H1 (cell line): ENCODE measurements around the gene TSPOAP1. TPM values are rescaled to one million over a fixed set of nuclear protein-coding genes. Genes with fewer than 3 reads are reported as not detected.
"Not testable (repeated sequence)": the region's sequence is repeated elsewhere in the genome, so short reads cannot be mapped to it uniquely, and the experiment has no call there.

Experiments
- CTCF ChIA-PET: fragments of 300-600 bp; sonication (Branson Sonifier 250); formaldehyde crosslinking; loops from one replicate; lab custom pipeline; 2021; ENCODE audit not compliant: partially characterized antibody; lab: Charles Lee
- POLR2A ChIA-PET: fragments of 300-600 bp; sonication (Branson Sonifier 250); formaldehyde crosslinking; loops from one replicate; lab custom pipeline; 2021; ENCODE audit warnings: inconsistent platforms; ENCODE audit not compliant: partially characterized antibody; lab: Charles Lee
- DNase-seq, 2 experiments: peaks; one replicate each; pipeline versions ENCODE4 v3.0.0 to v3.0.0-alpha.2; 2010 to 2022; ENCODE audit warnings: low spot score in 2 of 2, low read depth in 1 of 2, mixed read lengths in 1 of 2
- FAIRE-seq: peaks from 2 replicates; lab custom pipeline; 2011; peaks lifted over from hg19 to GRCh38; lab: Jason Lieb, UNC
- H2AFZ ChIP-seq: 2 replicates; pipeline ENCODE4 v1.8.1; 2012; ENCODE audit warnings: low read length, inconsistent platforms
- H2AK5ac ChIP-seq: 2 replicates; pipeline ENCODE4 v1.6.1; 2013; ENCODE audit warnings: low read depth, low read length
- H2BK120ac ChIP-seq: replicated peaks from 2 replicates; pipeline ENCODE3; 2013; ENCODE audit warnings: low read depth, low read length, inconsistent platforms
- H2BK12ac ChIP-seq: 2 replicates; pipeline ENCODE4 v1.6.1; 2013; ENCODE audit warnings: low read depth, low read length
- H2BK15ac ChIP-seq: 2 replicates; pipeline ENCODE4 v1.6.1; 2013; ENCODE audit warnings: low read length
- H2BK20ac ChIP-seq: 2 replicates; pipeline ENCODE4 v1.6.1; 2013; ENCODE audit warnings: low read length
- H2BK5ac ChIP-seq: 2 replicates; pipeline ENCODE4 v1.6.1; 2013; ENCODE audit warnings: low read depth, low read length
- H3K14ac ChIP-seq: 2 replicates; pipeline ENCODE4 v1.6.1; 2013; ENCODE audit warnings: inconsistent platforms; ENCODE audit not compliant: insufficient read length
- H3K18ac ChIP-seq: 2 replicates; pipeline ENCODE4 v1.6.1; 2013; ENCODE audit warnings: low read length; ENCODE audit errors: extremely low read depth
- H3K23ac ChIP-seq: 2 replicates; pipeline ENCODE4 v1.6.1; 2013; ENCODE audit warnings: inconsistent platforms; ENCODE audit not compliant: insufficient read length
- H3K23me2 ChIP-seq: 2 replicates; pipeline ENCODE4 v1.6.1; 2013; ENCODE audit warnings: low read depth, low read length
- H3K27ac ChIP-seq: 2 replicates; pipeline ENCODE4 v1.6.1; 2011; ENCODE audit warnings: low read depth, low read length, inconsistent platforms
- H3K27me3 ChIP-seq, 4 experiments: replicated peaks in 1 of 4; 1 replicate in 1 of 4; 2 replicates in 3 of 4; pipeline versions ENCODE4 v1.6.1 to v1.8.1; 2011 to 2013; ENCODE audit warnings: low read length in 3 of 4, mild to moderate bottlenecking in 3 of 4, inconsistent platforms in 2 of 4, mixed read lengths in 2 of 4, moderate library complexity in 1 of 4; ENCODE audit not compliant: control insufficient read depth in 3 of 4, insufficient read depth in 3 of 4; ENCODE audit errors: extremely low read depth in 1 of 4
- H3K36me3 ChIP-seq, 4 experiments: 2 replicates each; pipeline versions ENCODE4 v1.6.1 to v1.8.1; 2011 to 2013; ENCODE audit warnings: mild to moderate bottlenecking in 4 of 4, low read length in 3 of 4, moderate library complexity in 2 of 4, control low read depth in 1 of 4, inconsistent platforms in 1 of 4; ENCODE audit not compliant: insufficient read depth in 4 of 4, control insufficient read depth in 2 of 4
- H3K4ac ChIP-seq: replicated peaks from 2 replicates; pipeline ENCODE3; 2013; ENCODE audit warnings: low read length, low read depth, mixed read lengths, inconsistent platforms; ENCODE audit not compliant: insufficient read length
- H3K4me1 ChIP-seq, 4 experiments: replicated peaks in 1 of 4; 1 replicate in 1 of 4; 2 replicates in 3 of 4; pipeline versions ENCODE4 v1.6.1 to v1.8.1; 2011 to 2013; ENCODE audit warnings: low read length in 3 of 4, inconsistent platforms in 2 of 4, mixed read lengths in 1 of 4; ENCODE audit not compliant: insufficient read depth in 4 of 4, control insufficient read depth in 3 of 4
- H3K4me2 ChIP-seq, 2 experiments: 2 replicates each; pipeline versions ENCODE4 v1.6.1 to v1.8.1; 2011 to 2013; ENCODE audit warnings: low read depth in 2 of 2, low read length in 2 of 2, control low read depth in 1 of 2, inconsistent platforms in 1 of 2, mild to moderate bottlenecking in 1 of 2; ENCODE audit not compliant: insufficient read depth in 1 of 2
- H3K4me3 ChIP-seq, 4 experiments: fragments of 200-600, 300-600 bp in 1 of 4; sonication (generic), shearing (Covaris generic), sonication (Bioruptor Twin) in 1 of 4; 2 replicates each; pipeline versions ENCODE4 v1.5.1 to v1.8.1; 2011 to 2016; ENCODE audit warnings: low read length in 4 of 4, low read depth in 3 of 4, control low read depth in 2 of 4, inconsistent platforms in 2 of 4, mild to moderate bottlenecking in 2 of 4, mixed read lengths in 1 of 4, moderate library complexity in 1 of 4; ENCODE audit not compliant: insufficient read depth in 2 of 4; ENCODE audit errors: extremely low read depth in 1 of 4
- H3K56ac ChIP-seq: replicated peaks from 2 replicates; pipeline ENCODE3; 2013; ENCODE audit warnings: low read depth, mild to moderate bottlenecking, mixed read lengths, low read length, inconsistent platforms; ENCODE audit not compliant: insufficient read length
- H3K79me1 ChIP-seq: 2 replicates; pipeline ENCODE4 v1.6.1; 2013; ENCODE audit warnings: low read depth, low read length, control low read depth
- H3K79me2 ChIP-seq, 2 experiments: 2 replicates each; pipeline versions ENCODE4 v1.6.1 to v1.8.1; 2012 to 2013; ENCODE audit warnings: low read length in 2 of 2, mild to moderate bottlenecking in 2 of 2, inconsistent platforms in 1 of 2; ENCODE audit not compliant: insufficient read depth in 2 of 2, control insufficient read depth in 1 of 2
- H3K9ac ChIP-seq, 4 experiments: replicated peaks in 1 of 4; 1 replicate in 1 of 4; 2 replicates in 3 of 4; pipeline versions ENCODE4 v1.6.1 to v1.8.1; 2011 to 2013; ENCODE audit warnings: low read depth in 3 of 4, low read length in 3 of 4, control low read depth in 2 of 4, mild to moderate bottlenecking in 2 of 4, moderate library complexity in 2 of 4, inconsistent platforms in 1 of 4; ENCODE audit errors: extremely low read depth in 1 of 4
- H3K9me3 ChIP-seq, 2 experiments: 2 replicates each; pipeline versions ENCODE4 v1.6.1 to v1.8.1; 2012 to 2013; ENCODE audit warnings: mild to moderate bottlenecking in 2 of 2, moderate library complexity in 2 of 2, control low read depth in 1 of 2, inconsistent platforms in 1 of 2, low read depth in 1 of 2, low read length in 1 of 2, mixed read lengths in 1 of 2; ENCODE audit not compliant: insufficient read depth in 2 of 2
- H4K20me1 ChIP-seq, 2 experiments: replicated peaks in 1 of 2; 2 replicates each; pipeline versions ENCODE3 to v1.8.1; 2011 to 2013; ENCODE audit warnings: inconsistent platforms in 2 of 2, low read length in 2 of 2, mild to moderate bottlenecking in 1 of 2; ENCODE audit not compliant: insufficient read depth in 2 of 2, control insufficient read depth in 1 of 2
- H4K5ac ChIP-seq: 2 replicates; pipeline ENCODE4 v1.6.1; 2013; ENCODE audit warnings: low read length, low read depth, mixed read lengths, inconsistent platforms; ENCODE audit not compliant: insufficient read length
- H4K8ac ChIP-seq: 2 replicates; pipeline ENCODE4 v1.8.0; 2013; ENCODE audit warnings: mild to moderate bottlenecking, moderate library complexity, low read length, inconsistent platforms; ENCODE audit not compliant: insufficient read depth; ENCODE audit errors: extremely low read depth
- H4K91ac ChIP-seq: replicated peaks from 2 replicates; pipeline ENCODE3; 2013; ENCODE audit warnings: low read length, mixed read lengths, inconsistent platforms; ENCODE audit not compliant: insufficient read length
- WGBS, 2 experiments: shearing (Covaris generic) in 1 of 2; methylation state at CpG; one replicate each; pipeline versions ENCODE4 v1.1.6 to v1.1.7; 2013 to 2015; ENCODE audit warnings: low lambda C conversion rate in 2 of 2, mixed read lengths in 2 of 2, inconsistent platforms in 1 of 2, low coverage in 1 of 2, missing lambda C conversion rate in 1 of 2; ENCODE audit not compliant: insufficient replicate concordance in 2 of 2, insufficient coverage in 1 of 2, insufficient read length in 1 of 2; ENCODE audit errors: extremely low coverage in 1 of 2, missing lambda C conversion rate in 1 of 2; 5-methylcytosine and 5-hydroxymethylcytosine counted together
- polyA plus RNA-seq, 7 experiments: library from polyadenylated mRNA; depleted of rRNA in 3 of 7; stranded (reverse) in 5 of 7; unstranded in 2 of 7; fragments of >200 nt in 5 of 7; fragments of 200-250 nt in 2 of 7; gene quantifications; 1 replicate in 5 of 7; 2 replicates in 1 of 7; 4 replicates in 1 of 7; pipeline versions ENCODE4 v1.2.1 to v1.2.3, GENCODE V29; 2011 to 2013; ENCODE audit warnings: missing spikeins in 2 of 7, mixed read lengths in 2 of 7
- total RNA-seq: library from RNA; stranded (reverse); fragmentation: NEBNext Ultra II Directional; extraction: Animal tissue kit (Norgen Biotek cat#: 25700); gene quantifications from 2 replicates; pipeline ENCODE4 v1.2.1, GENCODE V29; 2021

Gene TSPOAP1
- total and polyA plus RNA-seq, 2 of the 8 experiments (the other 6 are each of a cell fraction or from before 2014, with no cell fraction given) = 7.6 to 9.2 TPM

DNA sequence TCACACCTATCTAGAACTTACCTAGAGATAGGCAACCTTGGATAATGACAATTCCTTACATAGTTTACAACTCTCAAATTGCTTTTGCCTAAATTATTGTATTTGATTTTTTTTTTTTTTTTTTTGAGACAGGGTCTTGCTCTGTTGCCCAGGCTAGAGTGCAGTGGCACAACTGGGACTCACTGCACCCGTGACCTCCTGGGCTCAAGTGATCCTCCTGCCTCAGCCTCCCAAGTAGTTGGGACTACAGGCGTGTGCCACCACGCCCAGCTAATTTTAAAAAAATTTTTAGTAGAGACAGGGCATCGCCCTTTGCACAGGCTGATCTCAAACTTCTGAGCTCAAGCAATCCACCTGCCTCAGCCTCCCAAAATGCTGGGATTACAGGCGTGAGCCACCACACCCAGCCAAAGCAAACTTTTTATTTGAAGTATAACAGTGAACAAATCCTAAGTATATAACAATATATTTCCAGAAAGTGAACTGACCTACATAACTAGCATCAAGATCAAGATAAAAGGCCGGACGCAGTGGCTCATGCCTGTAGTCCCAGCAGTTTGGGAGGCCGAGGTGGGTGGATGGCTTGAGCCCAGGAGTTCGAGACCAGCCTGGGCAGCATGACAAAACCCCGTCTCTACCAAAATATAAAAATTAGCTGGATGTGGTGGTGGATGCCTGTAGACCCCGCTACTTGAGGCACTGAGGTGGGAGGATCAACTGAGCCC, 12.7 kb upstream of the TSPOAP1 start:
- H3K4me2 ChIP-seq, H4K91ac ChIP-seq, H3K14ac ChIP-seq, H3K79me2 ChIP-seq, H4K20me1 ChIP-seq, H3K4me3 ChIP-seq, H3K9ac ChIP-seq, H3K27me3 ChIP-seq, H2BK15ac ChIP-seq, H4K5ac ChIP-seq, H3K27ac ChIP-seq, DNase-seq, H3K4ac ChIP-seq, H2BK120ac ChIP-seq, H3K18ac ChIP-seq, H3K56ac ChIP-seq, H3K23ac ChIP-seq, H2BK12ac ChIP-seq, H3K23me2 ChIP-seq, H4K8ac ChIP-seq, H2AFZ ChIP-seq, H3K9me3 ChIP-seq, H2BK5ac ChIP-seq, H2BK20ac ChIP-seq, FAIRE-seq, H3K79me1 ChIP-seq, H2AK5ac ChIP-seq: not testable (repeated sequence)
- ChIA-PET CTCF (interaction anchor here (0.6 to 18.5 kb wide), 7 partner anchors 14 to 507 kb away, joined by 3 to 384 read pairs (median 6); partner anchors contain the start of genes RNF43 and TSPOAP1), POLR2A (interaction anchor here (0.6 to 11.3 kb wide), 7 partner anchors 10 to 86 kb away, joined by 3 to 149 read pairs (median 6); partner anchors contain the start of genes SUPT4H1 and TSPOAP1)
- 91% methylated on average over 11 of the region's 11 CpGs; no CpG with 5 or more reads in 1 of the 2 experiments for WGBS, 2 experiments
- peaks cover 3 to 21% (median 16%) of the 10 kb centered on the region in 4 experiments; a peak in 6 of 8 replicates for H3K36me3 ChIP-seq
- peaks cover 4 to 24% (median 19%) of the 10 kb centered on the region in 4 experiments for H3K4me1 ChIP-seq
